ENCODE data around the gene GDE1.

DNA sequence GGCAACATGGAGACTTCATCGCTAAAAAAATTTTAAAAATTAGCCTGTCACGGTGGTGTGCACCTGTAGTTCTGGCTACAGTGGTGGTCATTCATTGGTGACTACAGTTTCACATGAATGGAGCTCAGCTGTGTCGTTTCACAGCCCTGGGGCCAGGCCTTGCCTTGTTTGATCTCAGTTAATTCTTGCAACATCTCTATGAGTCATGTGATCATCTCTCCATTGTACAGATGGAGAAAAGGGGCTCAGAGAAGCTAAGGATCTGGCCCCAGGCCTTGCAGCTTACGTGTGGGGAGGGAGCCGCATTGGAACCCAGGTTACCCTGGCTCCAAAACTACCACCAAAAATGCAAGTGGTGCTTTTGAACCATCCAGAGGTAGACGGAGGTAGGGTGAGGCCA, 49.4 kb downstream of the GDE1 start:
- no peak for TF ChIP-seq POLR2A (IDR thresholded peaks at IDR 0.05; ENCODE audit: extremely low read depth, insufficient read length)
- no peak for TF ChIP-seq MYC (IDR thresholded peaks at IDR 0.05; ENCODE audit: low read depth, low read length)

Measured in NB4 (cell line).